WTC11 (cell line): ENCODE results near the gene DYNC2LI1. TPM values are rescaled to one million over a fixed set of nuclear protein-coding genes. Genes with fewer than 3 reads are reported as not detected.

Experiments used
- ATAC-seq: fragments of 200-7000 bp; cut with Tn5 transposase; 2 replicates; pipeline ENCODE4 v1.10.0; 2021; ENCODE audit warnings: mild to moderate bottlenecking, moderate library complexity
- CTCF ChIA-PET: fragments of 300-600 bp; sonication (Branson Sonifier 250); formaldehyde crosslinking; loops from one replicate; lab custom pipeline; 2021; ENCODE audit warnings: antibody characterized with exemption; lab: Charles Lee
- POLR2A ChIA-PET: fragments of 350-600 bp; sonication (Branson Sonifier 250); formaldehyde crosslinking; loops from one replicate; lab custom pipeline; 2021; ENCODE audit warnings: antibody characterized with exemption; lab: Charles Lee
- DNase-seq: peaks from one replicate; pipeline ENCODE4 v3.0.0; 2021; ENCODE audit warnings: low spot score
- H3K27ac Mint-ChIP-seq: 2 replicates; pipeline ENCODE4 v1.8.0; 2021; ENCODE audit warnings: mixed read lengths
- H3K27me3 Mint-ChIP-seq: 2 replicates; pipeline ENCODE4 v1.8.0; 2021; ENCODE audit warnings: low read depth, mild to moderate bottlenecking, moderate library complexity, mixed read lengths
- H3K36me3 Mint-ChIP-seq: 2 replicates; pipeline ENCODE4 v1.8.0; 2021; ENCODE audit warnings: mixed read lengths
- H3K4me1 Mint-ChIP-seq: 2 replicates; pipeline ENCODE4 v1.8.0; 2022; ENCODE audit warnings: mixed read lengths
- H3K4me3 Mint-ChIP-seq: 2 replicates; pipeline ENCODE4 v1.8.0; 2021; ENCODE audit warnings: mild to moderate bottlenecking, moderate library complexity, mixed read lengths
- H3K9me3 Mint-ChIP-seq: 2 replicates; pipeline ENCODE4 v1.8.0; 2021; ENCODE audit warnings: mixed read lengths
- ATF1 ChIP-seq: sonication (generic); formaldehyde crosslinking; IDR thresholded peaks from 2 replicates; pipeline ENCODE4 v1.8.1; 2023; ENCODE audit warnings: mild to moderate bottlenecking, moderate library complexity, missing genetic modification reagents
- ATF6 ChIP-seq: sonication (generic); formaldehyde crosslinking; IDR thresholded peaks from 2 replicates; pipeline ENCODE4 v1.8.1; 2023; ENCODE audit warnings: mild to moderate bottlenecking, missing genetic modification reagents
- CDX4 ChIP-seq: fragments of 250-450 bp; sonication (Bioruptor Pico); IDR thresholded peaks from 2 replicates; pipeline ENCODE4 v1.9.0; 2021; ENCODE audit warnings: moderate library complexity, mild to moderate bottlenecking, inconsistent platforms, borderline replicate concordance
- ERG ChIP-seq: fragments of 250-450 bp; sonication (Bioruptor Pico); IDR thresholded peaks from 2 replicates; pipeline ENCODE4 v1.8.0; 2021; ENCODE audit warnings: mild to moderate bottlenecking
- ETV6 ChIP-seq: sonication (generic); formaldehyde crosslinking; IDR thresholded peaks from 2 replicates; pipeline ENCODE4 v1.8.1; 2022; ENCODE audit warnings: mild to moderate bottlenecking, missing genetic modification reagents
- FOXK1 ChIP-seq: sonication (generic); formaldehyde crosslinking; IDR thresholded peaks from 2 replicates; pipeline ENCODE4 v1.8.0; 2022; ENCODE audit warnings: mild to moderate bottlenecking, moderate library complexity, missing genetic modification reagents
- FOXP4 ChIP-seq: sonication (generic); formaldehyde crosslinking; IDR thresholded peaks from 2 replicates; pipeline ENCODE4 v1.8.0; 2022; ENCODE audit warnings: mild to moderate bottlenecking, missing genetic modification reagents
- JAZF1 ChIP-seq: fragments of 250-450 bp; sonication (Bioruptor Pico); IDR thresholded peaks from 2 replicates; pipeline ENCODE4 v1.9.0; 2021; ENCODE audit warnings: moderate library complexity, mild to moderate bottlenecking, inconsistent platforms
- KAT7 ChIP-seq: sonication (generic); formaldehyde crosslinking; IDR thresholded peaks from 2 replicates; pipeline ENCODE4 v1.8.1; 2023; ENCODE audit warnings: missing genetic modification reagents, mild to moderate bottlenecking, borderline replicate concordance
- MXD4 ChIP-seq: fragments of 250-450 bp; sonication (Bioruptor Pico); IDR thresholded peaks from 2 replicates; pipeline ENCODE4 v1.8.0; 2021; ENCODE audit warnings: mild to moderate bottlenecking, moderate library complexity, borderline replicate concordance
- RORB ChIP-seq: fragments of 250-450 bp; sonication (Bioruptor Pico); IDR thresholded peaks from 2 replicates; pipeline ENCODE4 v1.9.0; 2021; ENCODE audit warnings: mild to moderate bottlenecking
- TEAD1 ChIP-seq: sonication (generic); formaldehyde crosslinking; IDR thresholded peaks from 2 replicates; pipeline ENCODE4 v1.8.0; 2022; ENCODE audit warnings: mild to moderate bottlenecking, missing genetic modification reagents
- ZBTB43 ChIP-seq: sonication (generic); formaldehyde crosslinking; IDR thresholded peaks from 2 replicates; pipeline ENCODE4 v1.8.1; 2023; ENCODE audit warnings: mild to moderate bottlenecking, missing genetic modification reagents
- ZNF121 ChIP-seq: sonication (generic); formaldehyde crosslinking; IDR thresholded peaks from 2 replicates; pipeline ENCODE4 v1.8.0; 2023; ENCODE audit warnings: missing genetic modification reagents
- ZNF219 ChIP-seq: sonication (generic); formaldehyde crosslinking; IDR thresholded peaks from 2 replicates; pipeline ENCODE4 v1.8.0; 2023; ENCODE audit warnings: missing genetic modification reagents, mild to moderate bottlenecking, borderline replicate concordance
- ZNF317 ChIP-seq: sonication (generic); formaldehyde crosslinking; IDR thresholded peaks from 2 replicates; pipeline ENCODE4 v1.8.1; 2023; ENCODE audit warnings: low read depth, mild to moderate bottlenecking, moderate library complexity, missing genetic modification reagents, borderline replicate concordance
- ZNF425 ChIP-seq: fragments of 250-450 bp; sonication (Bioruptor Pico); conservative IDR thresholded peaks from 2 replicates; pipeline ENCODE4 v1.9.0; 2021; ENCODE audit warnings: mild to moderate bottlenecking
- ZNF512 ChIP-seq: sonication (generic); formaldehyde crosslinking; IDR thresholded peaks from 2 replicates; pipeline ENCODE4 v1.8.1; 2022; ENCODE audit warnings: missing genetic modification reagents, borderline replicate concordance
- total RNA-seq: library from RNA; stranded (reverse); gene quantifications from 3 replicates; pipeline ENCODE4 v1.2.3, GENCODE V29; 2021

The DYNC2LI1 gene
- total RNA-seq, 1 experiment from 2014 or later, result 7.0 TPM

- no peak for TF ChIP-seq MXD4
- no peak for TF ChIP-seq ATF6 (CRISPR knock-in tag)
- TF ChIP-seq ETV6 (CRISPR knock-in tag), result no peak
- no peak for TF ChIP-seq FOXP4 (CRISPR knock-in tag)
- TF ChIP-seq ZNF512 (CRISPR knock-in tag), result no peak
These were observed 38.2 kb downstream of the DYNC2LI1 start (continued) for GRCh38 chr2:43812006-43812405.

- Mint-ChIP-seq H3K4me3 (no peak overlapping the region), H3K4me1 (no peaks in the 10 kb centered on the region), H3K9me3 (no peaks in the 10 kb centered on the region; the same call in 1 of the 2 replicates), H3K36me3 (no peaks in the 10 kb centered on the region), H3K27ac (no peak overlapping the region), H3K27me3 (no peaks in the 10 kb centered on the region)
- no peak for ATAC-seq
- CTCF ChIA-PET, result no interaction called here
- no peak for TF ChIP-seq ZNF317 (CRISPR knock-in tag)
- TF ChIP-seq FOXK1 (CRISPR knock-in tag), result no peak
- TF ChIP-seq JAZF1 (CRISPR knock-in tag), result no peak
- TF ChIP-seq ATF1 (CRISPR knock-in tag), result no peak
- TF ChIP-seq KAT7 (CRISPR knock-in tag), result no peak
- TF ChIP-seq ZNF425 (CRISPR knock-in tag), result no peak
- TF ChIP-seq ZNF219 (CRISPR knock-in tag), result no peak
- TF ChIP-seq TEAD1 (CRISPR knock-in tag), result no peak
- TF ChIP-seq ZNF121 (CRISPR knock-in tag), result no peak
- TF ChIP-seq ERG (CRISPR knock-in tag), result no peak
- TF ChIP-seq RORB, result no peak
- no peak for DNase-seq
- POLR2A ChIA-PET, result no interaction called here
These were observed 39.1 kb downstream of the DYNC2LI1 start for GRCh38 chr2:43812947-43813346.

- no peaks in the 10 kb centered on the region; the same call in 1 of the 2 replicates for H3K9me3 Mint-ChIP-seq
- no peaks in the 10 kb centered on the region for H3K27me3 Mint-ChIP-seq
- H3K4me3 Mint-ChIP-seq, result no peak overlapping the region
- no peak overlapping the region for H3K27ac Mint-ChIP-seq
- no peak for DNase-seq
- H3K36me3 Mint-ChIP-seq, result no peaks in the 10 kb centered on the region
- no peak for ATAC-seq
- no peaks in the 10 kb centered on the region for H3K4me1 Mint-ChIP-seq
- ChIA-PET POLR2A (no interaction called here), CTCF (no interaction called here)
- no peak for TF ChIP-seq ZBTB43 (CRISPR knock-in tag)
- TF ChIP-seq CDX4 (CRISPR knock-in tag), result no peak
- TF ChIP-seq, all 79 proteins: peak for 0
These were observed 40.9 kb downstream of the DYNC2LI1 start for GRCh38 chr2:43814711-43815110.
